ENCODE results near the gene PHETA1.

DNA sequence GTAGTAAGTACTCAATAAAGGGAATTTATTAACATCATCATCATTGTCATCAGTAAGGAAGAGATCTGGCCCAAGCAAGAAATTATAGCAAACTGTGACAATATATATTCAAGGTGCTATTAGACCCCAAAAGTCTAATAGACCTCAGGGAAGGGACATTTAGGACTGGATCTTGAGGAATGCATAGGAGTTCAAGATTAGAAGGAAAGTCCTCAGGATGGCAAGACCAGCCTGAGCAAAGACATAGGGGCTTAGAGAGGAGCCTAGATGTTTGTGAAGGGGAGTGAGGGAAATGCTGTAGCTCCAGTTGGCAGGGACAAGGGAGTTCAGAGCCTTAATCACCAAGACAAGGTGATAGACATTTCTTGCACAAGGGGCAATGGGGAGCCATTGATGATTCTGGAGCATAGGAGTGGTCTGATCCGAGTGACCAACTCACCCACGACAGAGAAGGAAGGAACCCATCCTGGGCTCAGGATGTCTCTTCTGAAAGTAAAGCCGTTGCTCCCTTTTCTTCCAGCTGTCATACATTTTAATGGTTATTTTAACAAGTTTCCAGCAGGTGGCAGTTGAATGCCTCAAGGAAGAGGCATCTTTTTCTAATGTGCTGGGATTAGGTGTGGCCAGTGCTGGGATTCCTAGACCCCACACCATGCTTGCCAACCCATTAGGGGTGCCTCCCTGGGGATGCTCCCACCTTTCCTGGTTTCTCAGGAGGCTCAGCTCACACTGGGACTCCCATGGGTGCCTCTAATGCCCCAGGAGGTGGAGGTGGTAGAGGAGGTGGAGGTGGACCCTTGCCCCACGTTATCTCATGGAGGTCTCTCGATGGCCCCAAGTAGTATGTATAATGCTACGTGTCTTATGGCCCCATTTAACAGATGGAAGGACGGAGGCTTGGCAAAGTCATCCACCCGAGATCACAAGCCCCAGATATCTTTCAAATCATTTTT, 37.8 kb downstream of the PHETA1 start:
- TF ChIP-seq EZH2 (IDR thresholded peaks at IDR 0.05; ENCODE audit: insufficient read depth, poor library complexity, severe bottlenecking) (no peak), EZH2phosphoT487 (IDR thresholded peaks at IDR 0.05; ENCODE audit: insufficient read depth, low read depth) (no peak)

All from GM23248 (cell line).